ENCODE data around the gene CAPS.

Gene CAPS

DNA sequence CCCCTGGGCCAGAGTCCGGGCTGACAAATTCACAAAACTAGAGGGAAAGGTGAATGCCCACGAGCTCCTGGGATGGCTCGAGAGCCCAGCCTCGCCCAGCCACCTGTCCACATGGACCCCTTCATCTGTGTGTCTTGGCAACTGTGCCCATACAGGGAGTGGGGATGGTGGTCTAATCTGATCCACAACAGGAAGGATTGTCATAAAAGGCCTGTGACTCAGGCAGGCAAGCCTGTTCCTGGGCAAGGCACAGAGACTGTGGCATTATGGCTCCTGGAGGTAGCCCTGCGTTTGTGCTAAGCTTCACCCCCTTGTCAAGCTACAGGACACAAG lies 20.0 kb downstream of the CAPS start:
- TF ChIP-seq TAF1 (IDR thresholded peaks at IDR 0.05; ENCODE audit: borderline replicate concordance, insufficient read depth, low read length) (no peak), FOXP2 (optimal IDR thresholded peaks at IDR 0.05; ENCODE audit: borderline replicate concordance, extremely low read depth, extremely low read length, insufficient read depth) (no peak), SIN3A (IDR thresholded peaks at IDR 0.05; ENCODE audit: borderline replicate concordance, insufficient read depth, low read length) (no peak), POLR2AphosphoS5 (IDR thresholded peaks at IDR 0.05; ENCODE audit: low read depth, low read length) (no peak)
- TF ChIP-seq, protein P1, sequence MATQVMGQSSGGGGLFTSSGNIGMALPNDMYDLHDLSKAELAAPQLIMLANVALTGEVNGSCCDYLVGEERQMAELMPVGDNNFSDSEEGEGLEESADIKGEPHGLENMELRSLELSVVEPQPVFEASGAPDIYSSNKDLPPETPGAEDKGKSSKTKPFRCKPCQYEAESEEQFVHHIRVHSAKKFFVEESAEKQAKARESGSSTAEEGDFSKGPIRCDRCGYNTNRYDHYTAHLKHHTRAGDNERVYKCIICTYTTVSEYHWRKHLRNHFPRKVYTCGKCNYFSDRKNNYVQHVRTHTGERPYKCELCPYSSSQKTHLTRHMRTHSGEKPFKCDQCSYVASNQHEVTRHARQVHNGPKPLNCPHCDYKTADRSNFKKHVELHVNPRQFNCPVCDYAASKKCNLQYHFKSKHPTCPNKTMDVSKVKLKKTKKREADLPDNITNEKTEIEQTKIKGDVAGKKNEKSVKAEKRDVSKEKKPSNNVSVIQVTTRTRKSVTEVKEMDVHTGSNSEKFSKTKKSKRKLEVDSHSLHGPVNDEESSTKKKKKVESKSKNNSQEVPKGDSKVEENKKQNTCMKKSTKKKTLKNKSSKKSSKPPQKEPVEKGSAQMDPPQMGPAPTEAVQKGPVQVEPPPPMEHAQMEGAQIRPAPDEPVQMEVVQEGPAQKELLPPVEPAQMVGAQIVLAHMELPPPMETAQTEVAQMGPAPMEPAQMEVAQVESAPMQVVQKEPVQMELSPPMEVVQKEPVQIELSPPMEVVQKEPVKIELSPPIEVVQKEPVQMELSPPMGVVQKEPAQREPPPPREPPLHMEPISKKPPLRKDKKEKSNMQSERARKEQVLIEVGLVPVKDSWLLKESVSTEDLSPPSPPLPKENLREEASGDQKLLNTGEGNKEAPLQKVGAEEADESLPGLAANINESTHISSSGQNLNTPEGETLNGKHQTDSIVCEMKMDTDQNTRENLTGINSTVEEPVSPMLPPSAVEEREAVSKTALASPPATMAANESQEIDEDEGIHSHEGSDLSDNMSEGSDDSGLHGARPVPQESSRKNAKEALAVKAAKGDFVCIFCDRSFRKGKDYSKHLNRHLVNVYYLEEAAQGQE (IDR thresholded peaks at IDR 0.05; ENCODE audit: insufficient read depth in 1 of 2, low read depth in 2 of 2, low read length in 2 of 2): no peak

DNA sequence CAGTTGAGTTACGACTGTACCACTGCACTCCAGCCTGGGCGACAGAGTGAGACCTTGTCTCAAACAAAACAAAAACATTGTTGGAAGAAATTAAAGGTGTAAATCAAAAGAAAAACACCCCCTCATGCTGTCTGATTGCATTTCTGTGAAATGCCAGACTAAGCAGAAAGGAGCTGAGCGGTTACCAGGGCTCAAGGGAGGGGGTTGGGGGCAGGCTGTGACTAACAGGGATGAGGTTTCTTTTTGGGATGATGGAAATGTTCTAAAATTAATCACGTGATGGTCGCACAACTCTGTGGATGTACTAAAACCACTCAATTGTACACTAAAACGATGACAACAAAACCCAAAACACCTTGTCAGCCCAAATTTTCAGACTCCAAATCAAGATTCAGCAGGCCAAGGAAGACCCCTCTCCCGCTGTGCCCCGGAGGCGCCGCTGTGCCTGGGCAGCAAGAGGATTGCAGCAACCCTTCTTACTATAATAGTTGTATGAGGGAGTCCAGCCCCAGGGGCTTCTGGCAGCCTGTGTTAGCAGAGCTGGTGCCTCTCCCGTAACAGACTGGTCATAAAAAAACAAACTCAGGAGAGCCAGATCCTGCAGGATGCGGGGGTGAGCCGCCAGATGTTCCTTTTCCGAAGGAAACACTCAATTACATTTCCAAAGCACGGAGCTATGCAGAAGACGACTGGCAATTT lies 20.9 kb downstream of the CAPS start:
- TF ChIP-seq SIN3A (IDR thresholded peaks at IDR 0.05; ENCODE audit: borderline replicate concordance, insufficient read depth, low read length): peak; percentile 14; the same call in 1 of the 2 replicates
- TF ChIP-seq, protein P1 (IDR thresholded peaks at IDR 0.05; ENCODE audit: insufficient read depth in 1 of 2, low read depth in 2 of 2, low read length in 2 of 2): no peak

DNA sequence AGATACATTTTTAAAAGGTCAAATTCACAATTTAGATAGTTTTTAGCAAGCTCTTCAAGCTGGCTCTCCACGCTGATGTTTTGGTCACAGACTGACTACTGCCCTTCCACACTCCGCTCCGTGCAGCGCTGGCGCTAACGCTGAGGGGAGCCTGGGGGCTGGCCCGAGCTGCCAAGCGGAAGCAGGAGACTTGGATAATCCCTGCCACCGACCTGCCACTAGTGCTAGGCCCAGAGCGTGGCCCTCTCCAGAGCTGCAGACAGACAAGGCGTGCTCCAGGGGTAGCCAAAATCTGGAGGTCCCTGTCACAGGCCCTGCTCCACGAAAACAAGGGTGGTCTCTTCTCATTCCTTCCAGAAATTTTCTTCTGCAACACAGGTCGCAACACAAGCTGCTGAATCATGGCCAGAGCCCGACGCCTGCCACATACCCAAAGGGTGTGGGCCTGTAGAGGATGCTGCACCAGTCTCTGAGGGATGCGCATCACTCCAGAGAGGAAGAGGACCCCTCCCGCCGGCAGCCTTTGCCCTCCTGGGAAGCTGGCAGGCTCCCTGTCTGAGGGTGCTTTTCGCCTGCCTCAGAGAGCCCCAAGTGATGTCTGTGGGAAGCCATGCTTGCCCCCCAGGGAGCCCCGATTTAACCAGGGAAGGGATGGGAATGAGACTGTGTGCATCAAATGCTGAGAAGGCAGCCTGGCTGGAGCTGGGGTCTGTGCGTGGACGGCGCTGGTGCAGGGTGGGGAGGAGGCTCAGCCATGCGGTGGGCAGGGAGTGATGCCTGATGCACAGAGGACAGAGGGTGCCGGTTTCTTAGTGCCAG lies 21.6 kb downstream of the CAPS start:
- TF ChIP-seq, protein P1 (IDR thresholded peaks at IDR 0.05; ENCODE audit: insufficient read depth in 1 of 2, low read depth in 2 of 2, low read length in 2 of 2): no peak
- TF ChIP-seq TAF1 (IDR thresholded peaks at IDR 0.05; ENCODE audit: borderline replicate concordance, insufficient read depth, low read length): no peak
- no peak for TF ChIP-seq POLR2AphosphoS5 (IDR thresholded peaks at IDR 0.05; ENCODE audit: low read depth, low read length)
- TF ChIP-seq SIN3A (IDR thresholded peaks at IDR 0.05; ENCODE audit: borderline replicate concordance, insufficient read depth, low read length): no peak
- TF ChIP-seq FOXP2 (optimal IDR thresholded peaks at IDR 0.05; ENCODE audit: borderline replicate concordance, extremely low read depth, extremely low read length, insufficient read depth): no peak

DNA sequence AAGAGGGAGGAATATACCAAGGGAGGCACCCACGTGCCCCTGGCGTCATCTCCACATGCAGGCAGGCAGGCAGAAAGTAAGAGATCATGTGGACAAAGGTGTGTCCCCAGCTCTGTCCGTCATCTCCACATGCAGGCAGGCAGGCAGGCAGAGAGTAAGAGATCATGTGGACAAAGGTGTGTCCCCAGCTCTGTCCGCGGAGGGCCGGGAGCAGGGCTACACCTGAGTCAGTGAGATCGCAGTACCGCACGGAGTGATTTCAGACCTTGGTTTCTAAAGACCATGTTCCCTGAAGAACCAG lies 22.2 kb downstream of the CAPS start:
- no peak for TF ChIP-seq TAF1 (IDR thresholded peaks at IDR 0.05; ENCODE audit: borderline replicate concordance, insufficient read depth, low read length)
- TF ChIP-seq, protein P1 (IDR thresholded peaks at IDR 0.05; ENCODE audit: insufficient read depth in 1 of 2, low read depth in 2 of 2, low read length in 2 of 2): no peak
- no peak for TF ChIP-seq POLR2AphosphoS5 (IDR thresholded peaks at IDR 0.05; ENCODE audit: low read depth, low read length)
- no peak for TF ChIP-seq SIN3A (IDR thresholded peaks at IDR 0.05; ENCODE audit: borderline replicate concordance, insufficient read depth, low read length)
- TF ChIP-seq FOXP2 (optimal IDR thresholded peaks at IDR 0.05; ENCODE audit: borderline replicate concordance, extremely low read depth, extremely low read length, insufficient read depth): no peak

Data from PFSK-1 (cell line).